GM19397 (cell line): ENCODE data around the gene GULP1.
"Not testable (repeated sequence)": the region's sequence is repeated elsewhere in the genome, so short reads cannot be mapped to it uniquely, and the experiment has no call there.

Source experiments
- ATAC-seq: cut with Tn5 transposase; IDR thresholded peaks from one replicate; pipeline ENCODE4 v1.9.1; 2021; ENCODE audit warnings: mild to moderate bottlenecking, moderate library complexity; ENCODE audit not compliant: unreplicated experiment

GULP1 gene

DNA sequence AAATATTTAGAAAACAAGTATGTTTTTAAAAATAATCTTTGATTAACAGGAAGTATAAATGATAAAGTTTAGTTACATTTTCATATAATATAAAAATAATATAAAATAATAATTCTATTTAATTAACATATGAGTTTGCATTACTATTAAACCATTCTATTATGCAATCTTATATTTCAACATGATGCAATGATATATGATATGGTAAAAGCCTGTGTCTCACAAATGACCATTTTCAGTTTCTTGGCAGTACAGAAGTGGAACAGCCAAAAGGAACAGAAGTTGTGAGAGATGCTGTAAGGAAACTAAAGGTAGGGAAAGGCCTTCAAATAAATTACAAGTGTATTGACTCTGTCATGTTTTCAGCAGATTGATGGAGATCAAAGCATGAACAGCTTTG, 230.8 kb downstream of the GULP1 start:
- no peak for ATAC-seq

DNA sequence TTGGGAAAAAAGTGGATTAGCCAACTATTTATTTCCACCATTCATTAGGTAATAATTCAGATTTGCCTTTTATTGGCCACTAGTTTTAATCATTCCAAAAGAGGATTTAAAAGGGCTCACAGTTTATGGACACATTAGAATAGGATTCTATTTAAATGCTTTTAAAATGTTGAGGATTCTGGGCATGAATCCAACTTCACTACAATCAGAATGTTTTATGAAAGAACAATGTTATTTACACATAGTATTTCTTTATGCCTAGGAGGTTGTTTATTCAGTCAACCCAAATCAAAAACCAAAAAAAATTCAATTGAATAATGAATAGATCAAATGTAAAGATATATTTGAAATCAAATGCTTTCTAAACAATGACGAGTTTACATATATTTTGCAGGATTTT, 232.2 kb downstream of the GULP1 start:
- no peak for ATAC-seq

DNA sequence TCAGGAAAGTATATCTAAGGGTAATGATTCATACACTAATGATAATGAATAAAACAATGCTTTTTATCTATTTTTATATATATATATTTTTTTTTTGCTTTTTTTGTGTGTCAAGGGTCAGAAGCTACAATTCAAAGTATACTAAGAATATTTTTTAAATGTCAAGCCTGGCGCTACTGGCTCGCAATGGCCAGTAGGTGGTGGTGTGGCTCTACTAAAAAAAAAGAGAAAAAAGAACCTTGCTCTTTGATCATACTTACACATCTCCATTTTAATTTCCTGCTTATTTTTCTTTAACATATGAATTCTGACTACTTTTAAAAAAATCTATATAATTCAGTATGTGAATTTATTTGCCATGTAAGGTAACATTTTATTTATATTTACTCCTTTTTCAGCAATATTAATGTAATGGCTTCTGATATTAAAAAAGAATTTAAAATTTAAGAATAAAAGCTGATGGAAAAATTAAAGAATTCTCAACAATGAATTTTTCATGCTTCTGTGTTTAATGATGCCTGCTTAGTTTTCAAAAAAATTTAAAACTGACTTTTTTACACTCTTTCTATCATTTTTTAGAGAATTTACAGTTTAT, 232.9 kb downstream of the GULP1 start:
- ATAC-seq: no peak

DNA sequence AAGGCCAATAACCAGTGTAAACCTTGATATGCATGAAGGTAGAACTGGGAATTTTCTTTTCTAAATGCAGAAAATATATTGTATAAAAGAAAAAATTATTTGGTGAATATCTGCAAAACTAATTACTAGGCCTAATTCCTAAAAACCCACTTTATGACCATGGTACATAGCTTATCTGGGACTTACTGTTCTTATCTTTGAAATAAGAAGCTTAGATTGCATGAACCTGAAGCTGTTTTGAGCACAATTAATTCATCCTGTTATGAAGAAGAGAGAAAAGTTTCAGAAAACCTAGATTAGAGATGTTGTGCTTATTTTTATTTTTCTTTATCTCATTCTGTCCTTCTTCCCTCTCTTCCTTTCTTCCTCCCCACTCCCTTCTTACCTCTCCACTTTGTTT, 235.0 kb downstream of the GULP1 start:
- ATAC-seq: no peak

DNA sequence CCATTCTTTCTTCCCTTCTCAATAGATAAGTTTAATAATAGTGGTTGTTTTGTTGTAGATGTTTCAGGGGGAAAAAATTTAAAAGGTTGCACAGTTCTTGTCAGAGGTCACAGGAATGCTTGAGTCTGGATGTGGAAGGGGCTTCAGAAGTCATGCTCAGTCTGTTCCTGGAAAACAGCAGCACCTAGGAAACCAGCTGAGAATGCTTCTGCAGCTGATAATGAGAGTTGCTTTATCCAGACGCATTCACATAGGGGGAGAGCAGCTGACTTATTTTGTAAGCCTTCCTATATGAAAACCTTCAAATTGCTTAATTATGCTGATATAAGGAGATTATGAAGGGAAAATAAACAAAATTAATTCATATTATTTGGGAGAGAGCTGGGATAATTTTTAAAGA, 235.5 kb downstream of the GULP1 start:
- ATAC-seq: no peak

DNA sequence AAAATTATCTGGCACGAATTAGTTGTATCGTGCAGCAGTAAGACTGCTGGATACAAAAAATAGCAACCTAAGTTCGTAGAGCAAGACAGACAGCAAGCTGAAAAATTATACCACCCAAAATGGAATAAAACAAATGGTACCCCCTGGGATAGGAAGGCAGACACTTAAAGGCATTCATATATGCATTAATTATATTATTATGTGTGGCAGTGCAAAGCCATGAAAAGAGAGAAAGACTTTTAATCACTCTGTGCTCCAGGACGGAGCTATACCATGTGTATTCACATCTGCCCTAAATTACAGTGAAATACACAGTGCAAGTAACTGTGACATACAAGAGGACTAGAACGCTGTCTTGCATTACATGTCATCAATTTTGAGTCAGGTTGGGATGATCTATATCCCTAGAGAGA, 235.9 kb downstream of the GULP1 start:
- ATAC-seq: no peak

DNA sequence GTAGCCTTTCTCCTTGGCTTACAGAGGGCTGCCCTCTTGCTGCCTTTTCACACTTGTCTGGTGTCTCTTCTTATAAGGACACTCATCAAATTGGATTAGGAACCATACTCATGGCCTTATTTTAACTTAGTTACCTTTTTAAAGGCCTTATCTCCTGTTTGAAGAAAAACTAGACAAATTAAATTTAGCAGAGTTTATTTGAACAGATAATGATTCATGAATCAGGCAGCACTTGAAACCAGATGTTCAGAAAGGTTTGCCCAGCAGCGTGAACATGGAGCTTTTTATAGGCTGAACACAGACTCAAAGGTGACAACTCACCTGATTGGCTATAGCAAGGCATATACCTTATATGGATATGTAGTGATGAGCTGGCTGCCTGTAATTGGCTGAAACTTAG, 238.0 kb downstream of the GULP1 start:
- ATAC-seq: no peak

DNA sequence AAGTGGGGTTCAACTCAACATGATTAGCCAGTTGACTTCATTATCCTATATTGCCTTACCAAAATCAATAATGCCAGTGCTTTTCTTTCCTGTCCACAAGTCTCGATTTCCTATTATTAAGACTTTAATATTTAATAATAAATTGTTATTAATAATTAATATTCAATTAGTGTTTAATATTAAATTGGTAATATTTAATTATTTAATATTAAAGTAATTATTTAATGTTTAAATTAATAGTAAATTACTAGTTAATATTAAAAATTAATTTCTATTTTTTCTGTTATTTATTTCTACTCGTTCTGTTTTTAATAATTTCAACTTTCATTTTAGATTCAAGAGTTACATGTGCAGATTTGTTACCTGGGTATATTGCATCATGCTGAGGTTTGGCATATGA, 243.2 kb downstream of the GULP1 start:
- no peak for ATAC-seq

DNA sequence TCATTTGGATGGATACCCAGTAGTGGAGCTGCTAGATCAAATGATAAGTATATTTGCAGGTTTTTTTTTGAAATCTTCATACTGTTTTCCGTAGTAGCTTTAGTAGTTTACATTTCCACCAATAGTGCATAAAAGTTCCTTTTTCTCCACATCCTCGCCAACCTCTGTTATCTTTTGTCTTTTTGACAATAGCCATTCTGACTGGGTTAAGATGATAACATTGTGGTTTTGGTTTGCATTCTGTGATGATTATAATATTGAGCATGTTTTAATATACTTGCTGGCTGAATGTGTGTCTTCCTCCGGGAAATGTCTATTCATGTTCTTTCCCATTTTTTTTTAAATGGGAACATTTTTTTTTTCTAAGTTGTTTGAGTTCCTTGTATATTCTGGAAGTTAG, 260.0 kb downstream of the GULP1 start:
- ATAC-seq: no peak

DNA sequence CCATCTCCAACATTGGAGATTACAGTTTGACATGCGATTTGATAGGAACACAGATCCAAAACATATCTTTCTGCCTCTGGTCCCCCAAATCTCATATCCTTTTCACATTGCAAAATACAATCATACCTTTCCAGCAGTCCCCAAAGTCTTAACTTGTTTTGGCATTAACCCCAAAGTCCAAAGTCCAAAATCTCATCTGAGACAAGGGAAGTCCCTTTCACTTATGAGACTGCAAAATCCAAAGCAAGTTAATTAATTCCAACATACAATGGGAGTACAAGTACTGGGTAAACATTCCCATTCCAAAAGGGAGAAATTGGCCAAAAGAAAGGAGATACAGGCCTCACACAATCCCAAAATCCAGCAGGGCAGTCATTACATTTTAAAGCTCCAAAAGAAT, 265.4 kb downstream of the GULP1 start:
- no peak for ATAC-seq

DNA sequence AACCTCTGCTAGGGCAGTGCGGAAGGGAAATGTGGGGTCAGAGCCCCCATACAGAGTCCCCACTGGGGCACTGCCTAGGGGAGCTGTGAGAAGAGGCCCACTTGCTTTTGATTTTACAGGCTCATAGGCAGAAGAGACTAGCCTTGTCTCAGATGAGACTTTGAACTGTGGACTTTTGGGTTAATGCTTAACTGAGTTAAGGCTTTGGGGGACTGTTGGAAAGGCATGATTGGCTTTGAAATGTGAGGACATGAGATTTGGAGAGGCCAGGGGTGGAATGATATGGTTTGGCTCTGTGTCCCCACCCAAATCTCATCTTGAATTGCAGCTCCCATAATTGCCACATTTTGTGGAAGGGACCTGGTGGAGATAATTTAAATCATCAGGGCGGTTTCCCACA, 267.8 kb downstream of the GULP1 start:
- not testable (repeated sequence) for ATAC-seq

DNA sequence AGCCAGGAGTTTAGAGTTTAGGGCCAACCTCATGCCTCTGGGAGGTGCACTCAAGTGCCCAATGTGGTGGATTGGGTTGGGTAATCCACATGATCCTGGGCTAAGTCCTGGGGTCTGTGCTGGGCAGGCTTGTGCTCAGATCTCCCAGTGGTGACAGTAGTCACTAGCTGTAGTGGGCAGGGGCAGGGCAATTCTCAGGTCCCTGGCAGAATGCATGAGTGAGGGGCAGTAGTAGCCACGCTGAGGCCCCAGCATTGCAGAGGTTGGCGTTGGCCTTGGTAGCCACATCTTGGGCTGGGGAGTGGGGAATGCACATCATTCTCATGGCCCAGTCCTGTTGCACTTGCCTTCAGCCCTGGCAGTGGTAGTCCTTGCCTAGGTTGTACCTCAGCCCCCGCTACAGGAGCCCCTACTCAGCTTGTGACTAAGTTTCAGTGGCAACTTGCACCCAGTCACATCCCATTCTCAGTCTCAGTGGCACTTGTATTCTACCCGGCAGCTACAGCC, 269.9 kb downstream of the GULP1 start:
- no peak for ATAC-seq

DNA sequence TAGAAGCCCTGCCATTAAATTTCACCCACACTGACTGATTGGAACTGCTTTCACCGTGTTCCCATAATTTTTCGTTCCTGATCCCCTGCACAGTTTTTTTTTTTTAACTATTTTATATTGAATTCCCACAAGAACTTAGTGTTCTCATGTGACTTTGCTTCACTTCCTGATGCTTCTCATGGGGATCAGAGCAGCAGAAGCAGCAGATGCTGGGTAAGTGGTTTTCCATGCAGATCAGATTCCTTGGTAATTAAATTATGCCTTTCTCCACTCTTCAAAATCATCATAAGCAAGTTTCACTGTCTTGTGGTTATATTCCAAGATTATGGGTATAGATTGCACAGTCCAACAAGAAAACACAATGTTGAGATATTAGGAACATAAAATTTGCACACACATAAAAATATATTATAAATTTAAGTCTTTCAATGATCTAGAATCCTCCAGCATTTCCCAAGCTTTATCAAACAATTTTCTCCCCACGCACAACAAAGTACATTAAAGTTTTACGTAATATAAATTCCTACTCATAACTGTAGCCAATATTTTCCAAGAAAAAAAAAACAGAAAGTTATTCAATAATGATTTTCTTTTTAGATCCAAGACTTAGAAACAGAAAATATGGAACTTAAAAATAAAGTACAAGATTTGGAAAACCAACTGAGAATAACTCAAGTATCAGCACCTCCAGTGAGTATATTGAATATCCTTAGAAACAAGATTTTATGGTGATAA, 277.9 kb downstream of the GULP1 start:
- no peak for ATAC-seq

DNA sequence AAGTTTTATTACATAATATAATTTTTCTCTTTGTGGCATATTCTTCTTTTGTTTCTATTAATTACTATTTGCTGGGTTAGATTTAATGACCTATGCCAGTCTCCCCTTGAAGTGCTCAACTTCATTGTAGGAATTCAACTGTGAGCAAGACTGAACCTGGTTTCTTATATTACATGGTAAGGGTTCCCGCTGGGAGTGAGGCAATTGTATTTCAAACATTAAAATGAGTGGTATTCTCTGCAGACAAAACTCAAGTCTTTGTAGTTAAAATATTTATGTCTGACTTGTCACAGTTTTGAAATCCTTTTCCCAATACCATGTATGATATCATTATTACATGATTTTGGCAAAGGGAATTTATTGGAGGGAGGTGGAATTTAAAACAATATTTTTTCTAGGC, 278.7 kb downstream of the GULP1 start:
- no peak for ATAC-seq

DNA sequence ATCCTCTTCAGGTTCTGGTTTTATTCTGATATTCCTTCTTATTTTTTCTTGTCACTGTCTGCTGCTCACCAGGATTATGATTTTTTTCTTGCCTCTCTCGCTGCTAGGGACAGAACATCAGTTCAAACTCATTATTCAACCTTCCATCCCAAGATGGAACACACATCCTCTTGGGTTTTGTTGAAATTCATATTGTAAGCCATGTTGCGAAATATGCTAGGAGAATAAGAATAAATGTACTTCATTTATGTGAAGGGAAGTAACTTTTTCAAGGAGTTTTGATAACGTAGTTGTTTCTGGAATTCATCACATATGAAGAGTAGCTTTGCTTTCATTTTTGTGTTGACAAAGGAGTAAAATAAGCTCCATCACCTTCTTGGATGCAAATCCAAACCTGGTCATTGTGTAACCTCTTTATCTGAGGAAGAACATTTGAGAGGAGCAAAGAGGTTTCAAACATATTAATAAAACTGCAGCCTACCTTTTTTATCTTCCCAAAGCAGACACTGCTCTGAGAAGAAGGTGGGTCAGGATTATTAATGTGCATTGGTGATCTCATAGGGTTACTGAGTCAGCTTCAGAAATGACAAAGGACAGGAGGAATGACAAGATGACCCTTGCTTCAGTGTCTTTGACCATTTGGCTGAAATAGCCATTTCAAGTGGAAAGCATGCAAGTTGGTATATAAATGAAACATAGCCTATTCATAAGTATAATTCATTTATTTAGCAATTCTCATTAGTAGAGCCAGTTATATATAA, 280.0 kb downstream of the GULP1 start:
- ATAC-seq: no peak

DNA sequence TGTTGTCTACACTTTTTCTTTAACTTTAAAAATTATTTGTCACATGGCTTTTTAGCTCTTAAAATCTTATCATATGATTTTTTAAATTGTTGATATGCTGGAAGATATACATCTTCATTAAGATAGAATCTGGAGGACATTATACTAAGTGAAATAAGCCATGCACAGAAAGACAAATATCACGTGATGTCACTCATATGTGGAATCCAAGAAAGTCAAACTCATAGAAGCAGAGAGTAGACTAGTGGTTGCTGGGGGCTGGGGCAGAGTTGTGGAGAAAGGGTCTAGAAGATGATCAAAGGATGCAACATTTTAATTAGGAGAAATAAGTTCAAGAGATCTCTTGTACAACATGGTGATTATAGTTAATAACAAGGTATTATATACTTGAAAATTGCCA, 280.9 kb downstream of the GULP1 start:
- no peak for ATAC-seq

DNA sequence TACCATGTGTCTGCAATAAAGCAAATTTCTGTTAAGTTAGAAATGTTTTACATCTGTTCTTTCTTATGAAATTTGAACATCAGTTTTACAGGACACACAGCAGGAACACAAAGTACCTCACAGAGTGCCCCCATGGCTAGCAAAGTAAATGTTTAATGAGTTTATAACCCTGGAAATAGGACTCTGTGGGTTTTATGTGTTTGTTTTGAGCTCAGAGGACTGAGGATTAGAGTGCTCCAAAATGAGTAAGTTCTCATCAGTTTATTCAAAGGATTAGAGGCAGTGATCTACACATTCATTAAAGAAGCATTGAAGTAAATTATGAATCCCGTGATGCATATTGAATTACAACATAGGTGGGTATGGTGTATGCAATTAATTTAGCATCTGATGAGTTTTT, 281.8 kb downstream of the GULP1 start:
- no peak for ATAC-seq

DNA sequence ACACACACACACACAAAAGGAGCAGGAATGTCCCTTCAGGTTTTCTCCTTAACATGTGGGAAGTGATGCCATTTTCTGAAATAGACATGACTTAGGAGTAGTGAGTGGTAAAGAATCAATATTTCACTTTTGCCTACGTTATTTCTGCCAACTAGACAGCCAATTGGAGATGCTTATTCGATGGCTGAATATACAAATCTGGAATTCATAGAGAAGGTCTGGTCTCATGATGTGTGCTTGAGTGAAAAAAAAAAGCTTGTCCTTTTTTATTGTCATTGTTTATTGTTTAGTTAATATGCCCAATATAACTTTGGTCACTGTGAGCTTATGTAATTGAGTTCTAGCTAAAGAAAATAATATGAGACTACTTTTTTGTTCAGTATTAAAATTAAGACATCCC, 284.3 kb downstream of the GULP1 start:
- no peak for ATAC-seq

DNA sequence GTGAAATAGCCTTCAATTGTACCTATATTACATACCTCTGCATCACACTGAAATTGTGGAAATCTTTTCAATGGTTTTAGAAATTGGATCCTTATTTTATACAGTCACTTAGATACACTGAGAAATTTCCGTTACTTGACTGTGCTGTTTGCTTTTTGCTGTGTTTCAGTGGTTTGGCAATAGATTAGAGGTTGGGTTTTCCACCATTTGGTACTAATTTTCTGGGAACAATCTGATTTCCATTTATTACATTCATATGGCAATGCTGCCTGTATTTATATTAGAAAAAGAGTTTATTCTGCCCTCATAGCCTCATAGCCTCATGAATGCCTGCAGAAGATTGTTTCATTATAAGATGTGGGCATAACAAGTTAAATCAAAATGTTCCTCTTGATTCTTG, 285.0 kb downstream of the GULP1 start:
- ATAC-seq: no peak

DNA sequence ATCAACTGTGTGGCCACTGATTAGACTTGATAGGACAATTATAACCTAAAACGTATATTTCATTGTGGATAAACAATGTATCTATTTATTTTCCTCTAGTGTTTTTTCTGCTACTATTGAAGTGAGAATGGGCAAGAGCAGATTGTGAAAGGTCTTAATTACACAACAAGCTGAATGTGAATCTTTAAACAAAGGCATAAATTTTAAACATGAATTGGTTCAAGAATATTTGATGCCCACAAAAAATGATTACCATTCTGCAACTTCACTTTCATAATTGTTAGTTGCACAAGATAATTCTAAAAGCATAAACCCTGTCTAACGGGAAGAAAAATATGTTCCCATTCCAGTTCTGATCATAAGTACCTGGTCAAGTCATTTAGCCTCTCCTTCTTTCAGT, 285.6 kb downstream of the GULP1 start:
- no peak for ATAC-seq

DNA sequence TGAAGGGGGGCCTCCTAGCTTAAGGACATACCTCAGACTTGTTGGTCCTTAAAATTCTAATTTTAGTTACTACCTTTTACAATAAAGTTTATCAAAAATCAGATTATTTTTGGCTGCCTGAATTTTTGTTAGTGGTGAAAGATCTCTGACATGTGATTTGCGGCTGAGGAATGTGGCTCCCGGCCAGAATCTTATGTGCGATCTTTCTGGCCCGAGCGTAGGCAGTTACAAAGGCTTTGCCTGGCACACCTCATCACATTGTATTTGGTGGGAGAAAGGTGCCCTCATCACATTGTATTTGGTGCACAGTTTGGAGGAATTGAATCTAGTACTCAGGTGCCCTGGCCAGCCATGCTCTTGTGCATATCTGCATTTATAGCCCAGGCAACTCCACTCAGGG, 289.1 kb downstream of the GULP1 start:
- ATAC-seq: no peak

DNA sequence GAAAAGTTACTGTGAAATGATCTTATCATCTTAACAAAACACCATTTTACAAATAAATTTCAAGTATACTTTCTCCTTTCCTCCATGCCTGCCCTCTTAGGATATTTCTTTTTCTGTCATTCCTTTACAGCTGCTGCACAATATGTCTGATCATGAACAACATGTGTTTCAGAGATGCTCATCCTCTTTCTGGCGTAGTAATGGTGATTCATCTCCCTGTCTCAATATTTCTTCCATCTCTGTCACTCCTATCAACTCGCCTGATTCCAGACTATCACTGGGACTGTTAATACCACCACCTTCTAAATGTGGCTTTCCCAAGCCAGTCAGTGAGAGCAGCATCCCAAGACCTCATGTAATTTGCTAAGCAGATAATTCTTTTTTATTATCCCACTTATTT, 290.5 kb downstream of the GULP1 start:
- ATAC-seq: no peak
